HG03039 (cell line): ENCODE data around the gene DNAJC22.
"Not testable (repeated sequence)": the region's sequence is repeated elsewhere in the genome, so short reads cannot be mapped to it uniquely, and the experiment has no call there.

Source experiments
- ATAC-seq: cut with Tn5 transposase; IDR thresholded peaks from one replicate; pipeline ENCODE4 v1.9.1; 2021; ENCODE audit warnings: mild to moderate bottlenecking, moderate library complexity; ENCODE audit not compliant: unreplicated experiment

Gene DNAJC22

DNA sequence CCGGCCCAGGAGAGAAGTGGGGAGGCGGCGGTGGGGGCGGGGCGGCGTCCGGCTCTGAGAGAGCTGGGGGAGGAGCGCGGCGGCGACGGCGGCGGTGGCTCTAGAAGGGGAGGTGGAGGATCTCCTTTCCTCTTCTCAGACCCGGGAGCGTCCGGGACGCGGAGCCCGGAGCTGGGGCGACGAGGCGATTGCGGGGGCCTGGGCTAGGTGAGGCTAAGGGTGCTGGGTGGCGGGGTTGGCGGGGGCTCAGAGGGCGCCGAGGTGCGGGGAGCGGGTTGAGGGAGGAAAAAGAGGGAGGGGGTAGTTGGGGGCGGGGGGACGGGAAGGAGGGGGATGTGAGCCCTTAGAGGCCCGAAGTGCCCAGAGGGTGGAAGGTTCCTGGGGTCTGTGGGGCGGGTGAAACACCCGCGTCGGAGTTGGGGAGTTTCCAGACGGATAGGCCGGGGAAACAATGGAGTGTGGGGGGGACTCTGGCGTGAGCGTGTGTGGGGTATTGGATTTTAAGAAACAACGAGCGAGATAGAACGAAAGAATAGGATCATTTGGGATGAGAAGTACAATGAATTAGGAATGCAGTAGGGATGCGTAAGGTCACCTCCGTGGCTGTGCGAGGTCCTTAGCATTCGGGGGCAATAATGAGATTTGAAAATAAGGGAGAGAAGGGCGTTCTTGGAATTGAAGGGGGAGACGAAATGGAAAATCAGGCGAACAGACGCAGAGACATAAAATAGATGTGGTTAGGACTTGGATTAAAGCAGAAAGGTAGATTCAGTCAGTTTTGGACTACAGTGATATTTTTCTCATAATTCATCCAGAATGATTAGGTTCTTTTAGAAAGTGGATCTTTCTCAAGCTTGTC lies 20.9 kb downstream of the DNAJC22 start, which contains the start of gene SPATS2:
Gene SPATS2 (plus strand): TSS at position 82 of the 859 bp plus-strand sequence. CDS start 93,551 bp downstream, outside the sequence.
- no peak for ATAC-seq

DNA sequence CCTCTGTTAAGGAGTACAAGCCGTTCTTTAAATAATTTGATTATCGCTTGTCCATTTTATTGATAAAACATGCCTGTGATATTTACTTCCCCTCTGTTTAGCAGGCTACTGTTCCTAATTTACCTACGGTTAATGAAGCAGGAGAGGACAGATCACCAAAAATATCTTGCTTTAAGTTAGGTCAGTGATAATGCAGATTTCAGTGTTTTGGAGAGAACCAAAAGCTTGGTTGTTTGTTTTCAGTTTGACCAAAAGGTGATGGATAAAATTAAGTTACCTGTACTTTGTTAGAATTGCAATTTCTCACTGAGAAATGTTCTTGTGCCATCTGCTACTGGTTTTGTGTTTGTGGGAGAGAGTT lies 21.5 kb downstream of the DNAJC22 start:
- no peak for ATAC-seq

DNA sequence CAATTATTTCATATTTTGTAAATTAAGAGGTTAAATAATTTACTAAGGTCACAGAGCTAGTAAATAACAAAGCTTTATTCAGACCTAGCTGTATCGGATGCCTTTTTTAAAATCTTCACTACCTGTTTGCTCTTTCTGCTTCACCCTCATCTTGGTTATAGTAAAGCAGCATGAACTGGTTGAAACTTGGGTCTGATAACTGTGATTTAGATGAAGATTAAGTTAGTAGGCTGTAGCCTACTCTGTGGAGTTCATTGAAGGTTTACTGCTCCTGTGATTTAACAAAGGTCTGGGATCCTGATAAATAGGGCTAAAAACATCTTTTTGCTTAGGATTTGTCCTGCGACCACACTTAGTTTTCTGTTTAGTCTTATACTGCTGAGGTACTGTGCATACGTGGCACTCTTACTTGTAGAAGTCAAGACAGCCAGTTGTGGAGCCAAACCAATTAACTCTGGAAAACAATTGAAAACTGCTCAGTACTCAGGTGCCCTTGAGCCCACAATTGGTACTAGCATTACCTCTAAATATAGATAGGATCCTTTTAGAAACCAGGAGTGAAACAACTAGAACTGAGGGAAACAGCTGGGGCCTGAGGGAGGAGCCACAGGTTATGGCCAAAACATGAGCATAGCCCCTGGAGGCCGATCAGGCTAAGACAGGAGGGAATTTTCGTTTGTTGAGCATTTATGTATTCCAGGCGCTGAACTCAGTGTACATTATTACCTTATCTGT lies 22.9 kb downstream of the DNAJC22 start:
- peak; percentile 32 for ATAC-seq

DNA sequence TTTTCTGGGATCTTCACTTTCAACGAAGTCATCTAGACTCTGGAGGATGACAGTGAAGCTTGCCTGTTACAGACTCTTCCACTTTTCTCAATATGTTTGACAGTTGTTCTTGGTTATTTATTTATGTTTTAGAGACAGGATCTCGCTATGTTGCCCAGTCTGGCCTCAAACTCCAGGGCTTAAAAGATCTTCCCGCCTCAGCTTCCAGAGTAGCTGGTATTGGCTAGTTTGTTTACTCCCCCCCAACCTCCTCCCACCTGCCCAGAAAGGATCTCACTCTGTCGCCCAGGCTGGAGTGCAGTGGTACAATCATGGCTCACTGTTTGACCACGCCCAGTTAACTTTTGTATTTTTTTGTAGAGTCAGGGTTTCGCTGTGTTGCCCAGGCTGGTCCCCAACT lies 23.9 kb downstream of the DNAJC22 start:
- no peak for ATAC-seq

DNA sequence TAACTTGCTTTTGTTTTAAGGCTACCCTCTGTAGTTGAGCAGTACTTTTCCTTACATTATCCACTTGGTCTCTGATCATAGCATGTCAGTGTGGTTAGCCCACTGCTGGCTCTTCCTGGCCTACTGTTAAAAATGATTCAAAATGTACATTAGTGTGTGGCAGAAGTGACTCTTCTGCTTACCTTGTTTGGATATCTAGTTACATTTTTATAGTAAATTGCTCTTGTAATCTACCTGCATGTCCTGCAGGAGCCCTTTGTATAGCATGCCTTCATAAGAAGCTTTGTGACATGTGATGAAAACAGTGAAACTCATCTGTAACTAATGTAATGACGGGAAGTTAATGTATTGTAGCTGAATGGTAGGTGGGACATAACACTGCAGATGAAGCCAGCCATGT lies 28.7 kb downstream of the DNAJC22 start:
- no peak for ATAC-seq

DNA sequence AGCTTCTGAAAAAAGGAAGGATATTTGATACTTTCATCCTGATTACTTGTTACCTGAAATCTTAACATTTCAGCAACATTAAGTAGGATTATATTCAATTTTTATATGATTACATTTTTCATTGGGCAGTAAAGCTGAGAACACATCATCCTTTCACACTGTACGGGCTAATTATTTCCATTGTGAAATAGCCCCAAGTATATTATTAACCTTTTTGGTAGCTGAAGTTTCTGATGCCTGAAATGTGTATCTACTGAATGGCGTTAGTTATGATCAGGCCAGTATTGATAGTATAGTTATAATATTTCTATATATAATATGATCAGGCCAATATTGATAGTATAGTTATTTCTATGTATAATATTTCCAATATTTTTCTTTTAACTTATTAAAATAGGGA lies 30.7 kb downstream of the DNAJC22 start:
- no peak for ATAC-seq

DNA sequence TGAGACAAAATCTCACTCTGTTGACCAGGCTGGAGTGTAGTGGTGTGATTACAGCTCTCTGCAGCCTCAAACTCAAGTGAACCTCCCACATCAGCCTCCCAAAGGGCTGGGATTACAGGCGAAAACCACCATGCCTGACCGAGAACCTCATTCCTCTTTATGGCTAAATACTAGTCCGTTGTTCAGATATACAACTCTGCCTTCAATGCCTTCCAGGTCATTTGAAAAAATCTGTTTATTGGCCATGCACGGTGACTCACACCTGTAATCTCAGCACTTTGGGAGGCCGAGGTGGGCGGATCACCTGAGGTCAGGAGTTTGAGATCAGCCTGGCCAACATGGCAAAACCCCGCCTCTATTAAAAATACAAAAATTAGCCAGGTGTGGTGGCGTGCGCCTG lies 33.5 kb downstream of the DNAJC22 start:
- ATAC-seq: not testable (repeated sequence)

DNA sequence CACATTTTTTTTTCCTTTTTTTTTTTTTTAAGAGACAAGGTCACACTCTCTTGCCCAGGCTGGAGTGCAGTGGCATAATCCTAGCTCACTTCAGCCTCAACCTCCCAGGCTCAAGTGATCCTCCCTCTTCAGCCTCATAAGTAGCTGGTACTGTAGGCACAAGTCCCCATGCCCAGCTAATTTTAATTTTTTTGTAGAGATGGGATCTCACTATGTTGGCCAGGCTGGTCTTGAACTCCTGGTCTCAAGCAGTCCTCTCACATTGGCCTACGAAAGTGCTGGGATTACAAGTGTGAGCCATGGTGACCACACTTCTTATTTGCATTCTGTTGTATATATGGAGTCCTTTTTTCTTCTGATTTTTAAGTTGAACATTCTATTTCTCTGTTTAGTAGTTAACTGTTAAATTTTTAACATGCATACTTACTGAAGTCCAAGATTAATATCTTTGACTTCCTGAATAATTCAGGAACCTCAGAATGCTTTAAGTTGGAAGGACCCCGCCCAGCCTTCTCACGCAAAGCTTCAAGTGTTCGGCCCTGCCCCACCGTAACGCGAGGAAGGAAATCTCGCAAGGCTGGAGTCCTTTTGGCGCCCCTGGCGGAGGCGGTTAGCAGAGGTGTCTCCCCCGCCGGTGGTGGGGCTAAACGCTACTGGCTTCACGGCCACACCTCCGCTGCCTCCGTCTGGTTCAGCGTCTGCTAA lies 42.1 kb downstream of the DNAJC22 start:
- ATAC-seq: no peak

DNA sequence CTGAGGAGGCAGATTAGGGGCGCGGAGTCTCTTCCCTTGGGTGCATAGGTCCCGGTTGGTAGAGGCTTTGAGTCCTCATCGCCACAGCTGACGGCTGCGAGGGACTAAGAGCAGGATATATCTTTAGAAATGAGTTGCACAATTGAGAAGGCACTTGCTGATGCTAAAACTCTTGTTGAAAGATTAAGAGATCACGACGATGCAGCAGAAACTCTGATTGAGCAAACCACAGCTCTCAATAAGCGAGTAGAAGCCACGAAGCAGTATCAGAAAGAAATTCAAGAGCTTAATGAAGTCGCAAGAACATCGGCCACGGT lies 42.7 kb downstream of the DNAJC22 start:
- no peak for ATAC-seq

DNA sequence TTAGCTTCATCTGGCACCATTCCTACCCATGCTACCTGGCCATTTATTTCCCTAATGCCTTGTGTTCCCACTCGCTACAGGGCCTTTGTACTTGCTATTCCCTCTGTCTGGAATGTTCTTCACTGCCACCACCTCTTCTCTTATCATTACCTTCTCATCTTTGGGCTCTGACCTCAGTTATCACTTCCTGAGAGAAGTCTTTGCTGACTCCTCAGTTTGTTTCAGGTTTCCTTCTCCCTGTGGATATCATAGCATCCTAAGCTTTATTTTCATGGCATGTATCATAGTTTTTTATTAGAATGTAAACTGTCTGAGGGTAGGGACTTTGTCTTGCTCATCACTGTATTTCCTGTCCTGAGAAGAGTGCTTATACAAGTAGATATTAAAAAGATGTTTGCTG lies 50.3 kb downstream of the DNAJC22 start:
- no peak for ATAC-seq

DNA sequence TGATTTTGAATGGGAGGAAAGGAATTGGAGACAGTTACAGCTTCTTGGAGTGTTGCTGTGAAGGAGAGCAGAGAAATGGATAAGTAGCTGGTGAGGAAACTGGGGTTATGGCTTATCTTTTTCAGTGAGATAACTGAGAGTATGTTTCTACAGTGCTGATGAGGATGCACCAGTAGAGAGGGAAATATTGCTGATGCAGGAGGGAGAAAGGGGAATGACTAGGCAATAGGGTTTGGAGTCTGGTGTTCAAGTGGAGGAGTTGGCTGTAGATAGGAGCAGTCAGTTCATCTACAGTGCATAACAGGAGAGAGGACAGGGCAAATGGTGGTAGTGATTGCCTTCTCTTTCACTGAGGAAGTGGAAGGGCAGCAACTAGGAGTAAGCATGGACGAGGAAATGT lies 53.6 kb downstream of the DNAJC22 start:
- ATAC-seq: no peak
